NCI-H2029 (cell line): ENCODE results near the gene GNG12.
"Not testable (repeated sequence)": the region's sequence is repeated elsewhere in the genome, so short reads cannot be mapped to it uniquely, and the experiment has no call there.

ENCODE experiments used
- DNase-seq: peaks from one replicate; lab custom pipeline; 2025; lab: John Stamatoyannopoulos, UW

GNG12 gene

DNA sequence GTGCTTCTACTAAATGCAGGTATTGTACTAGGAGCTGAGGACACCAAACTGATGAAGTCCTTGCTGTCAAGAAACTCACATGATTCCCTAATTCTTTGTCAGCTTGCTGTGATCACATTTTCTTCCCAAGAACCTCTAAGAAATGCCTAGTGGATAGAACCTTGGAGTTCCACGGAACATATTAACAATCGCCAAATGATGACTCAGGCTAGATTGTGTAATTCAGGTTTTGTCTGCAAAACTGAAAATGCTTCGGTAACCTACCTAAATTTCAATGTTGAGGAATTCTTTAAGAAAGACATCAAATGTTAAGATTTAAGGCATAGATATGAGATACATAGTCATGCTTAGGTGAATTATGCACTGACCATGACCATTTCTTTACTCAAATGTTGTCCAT is 150.0 kb downstream of the GNG12 start:
- no peak for DNase-seq

DNA sequence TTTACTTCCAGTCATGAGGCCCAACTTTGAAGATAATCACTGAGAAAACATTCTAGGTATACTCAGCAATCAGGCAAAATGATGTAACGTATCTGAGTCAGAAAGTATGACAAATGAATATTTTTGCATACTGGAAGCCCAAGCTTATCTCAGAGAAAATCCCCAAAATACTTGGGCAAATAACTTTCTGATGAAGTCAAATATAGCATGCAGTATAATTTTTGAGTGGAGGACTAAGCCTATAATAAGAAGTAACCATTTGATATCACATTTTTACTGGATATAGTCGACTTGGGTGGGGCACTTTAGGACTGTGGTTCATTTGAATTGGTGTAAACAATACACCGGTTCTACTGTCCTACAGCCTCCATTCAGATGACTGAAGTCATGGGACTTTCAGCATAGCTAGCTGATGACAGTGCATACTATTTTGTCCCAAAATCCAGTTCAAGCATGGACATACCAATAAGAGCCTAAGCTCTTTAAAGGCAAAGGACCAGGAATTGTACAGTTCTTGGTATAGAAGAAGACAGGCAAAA is 150.5 kb downstream of the GNG12 start:
- no peak for DNase-seq

GRCh38 chr1:67680486-67680885 is 152.8 kb downstream of the GNG12 start:
- no peak for DNase-seq

DNA sequence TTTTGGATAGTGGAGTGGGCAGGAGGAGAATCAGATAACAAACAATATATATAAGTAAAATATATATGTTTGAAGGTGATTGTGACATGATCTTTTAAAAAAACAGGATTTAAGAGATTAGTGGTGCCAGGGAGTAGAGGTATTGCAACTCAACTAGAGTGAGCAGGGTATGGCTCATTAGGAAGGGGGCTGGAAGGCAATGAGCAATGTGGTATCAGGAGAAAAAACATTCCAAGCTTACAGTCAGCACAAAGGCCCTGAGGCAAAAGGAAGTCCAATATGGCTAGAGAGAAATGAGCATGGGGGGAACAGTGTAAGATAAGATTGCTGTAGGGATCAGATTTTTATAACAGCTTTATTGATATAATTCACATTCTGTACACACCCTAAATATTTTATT is 153.6 kb downstream of the GNG12 start:
- no peak for DNase-seq

- no peak for DNase-seq
These were observed 155.3 kb downstream of the GNG12 start for GRCh38 chr1:67677930-67678329.

GRCh38 chr1:67677408-67677807 is 155.9 kb downstream of the GNG12 start:
- DNase-seq, result no peak

DNA sequence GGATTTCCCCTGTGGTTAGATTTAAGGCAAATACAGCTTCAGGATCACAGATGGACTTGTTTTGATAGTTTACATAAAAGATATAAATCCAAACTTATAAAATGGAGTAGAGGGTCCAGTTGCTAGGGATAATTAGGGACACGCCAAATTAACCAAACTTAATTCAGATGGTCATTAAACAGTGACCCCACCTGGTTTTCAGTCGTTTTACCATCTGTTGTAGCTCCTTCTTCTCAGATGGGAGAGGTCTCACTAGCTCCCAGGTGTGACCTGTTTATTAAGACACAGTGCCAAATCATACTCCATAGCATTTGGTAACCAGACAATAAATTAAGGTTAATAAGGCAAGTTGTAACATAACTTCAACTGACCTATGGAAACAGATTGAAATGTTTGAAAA is 156.3 kb downstream of the GNG12 start:
- no peak for DNase-seq

- no peak for DNase-seq
These were observed 157.0 kb downstream of the GNG12 start for GRCh38 chr1:67676287-67676686.

GRCh38 chr1:67675800-67676199 is 157.5 kb downstream of the GNG12 start:
- no peak for DNase-seq

DNA sequence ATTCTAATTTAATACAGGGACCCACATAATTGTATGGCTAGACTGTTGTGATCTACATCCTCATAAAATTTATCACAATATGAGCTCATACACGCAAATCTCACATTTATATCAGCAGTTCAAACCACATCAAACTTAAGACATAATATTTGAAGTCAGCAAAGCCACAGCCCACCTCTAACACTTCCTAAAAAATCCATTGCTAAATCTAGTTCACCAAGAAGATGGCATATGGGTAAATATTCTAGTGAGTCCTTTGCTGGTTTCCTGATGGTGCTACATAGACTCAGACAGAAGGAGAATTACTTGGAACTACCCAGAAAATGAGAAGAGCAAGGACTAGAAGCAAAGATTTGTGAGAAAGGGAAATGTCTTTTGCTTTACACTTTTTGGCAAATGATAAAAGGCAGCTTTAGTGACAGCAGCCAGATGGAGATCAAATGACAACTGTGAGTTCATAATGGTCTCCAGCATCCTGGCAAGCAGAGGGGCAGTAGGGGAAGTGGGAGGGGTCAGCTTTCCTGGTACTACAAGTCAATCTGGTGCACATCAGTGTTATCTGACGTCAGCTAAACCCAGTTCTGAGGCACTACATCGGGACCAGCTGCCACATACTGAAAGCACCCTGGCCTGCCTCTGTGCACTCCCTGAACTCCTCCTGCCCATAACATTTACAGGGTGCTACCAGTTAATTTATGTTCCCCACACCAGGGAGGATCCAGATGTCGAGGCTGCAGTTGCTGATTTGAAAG is 158.8 kb downstream of the GNG12 start:
- peak; percentile 96 for DNase-seq

DNA sequence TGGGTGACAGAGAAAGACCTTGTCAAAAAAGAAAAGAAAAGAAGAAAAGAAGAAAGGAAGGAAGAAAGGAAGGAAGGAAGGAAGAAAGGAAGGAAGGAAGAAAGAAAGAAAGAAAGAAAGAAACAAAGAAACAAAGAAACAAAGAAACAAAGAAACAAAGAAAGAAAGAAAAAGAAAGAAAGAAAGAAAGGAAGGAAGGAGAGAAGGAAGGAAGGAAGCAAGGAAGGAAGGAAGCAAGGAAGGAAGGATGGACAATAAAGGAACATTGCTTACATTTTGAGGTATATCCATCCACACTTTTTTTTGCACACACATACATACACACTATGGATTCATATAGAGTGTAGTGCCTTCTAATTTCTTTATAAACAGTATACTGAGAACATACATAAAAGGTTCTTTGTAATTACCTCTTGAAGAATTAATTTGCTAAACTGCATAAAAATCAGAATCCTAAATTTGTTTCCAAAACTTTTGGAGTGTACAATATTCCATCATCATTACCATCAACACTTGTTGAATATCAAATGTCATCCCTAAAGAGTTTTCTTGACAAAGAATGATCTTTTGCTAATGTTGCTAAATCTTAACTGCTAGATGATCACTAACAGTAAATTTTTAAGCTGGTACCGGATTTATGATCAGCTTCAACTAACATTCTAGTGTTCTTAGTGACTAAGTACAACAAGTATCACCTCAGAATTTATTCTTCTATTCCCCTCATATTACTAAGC is 159.6 kb downstream of the GNG12 start:
- DNase-seq, result no peak

DNA sequence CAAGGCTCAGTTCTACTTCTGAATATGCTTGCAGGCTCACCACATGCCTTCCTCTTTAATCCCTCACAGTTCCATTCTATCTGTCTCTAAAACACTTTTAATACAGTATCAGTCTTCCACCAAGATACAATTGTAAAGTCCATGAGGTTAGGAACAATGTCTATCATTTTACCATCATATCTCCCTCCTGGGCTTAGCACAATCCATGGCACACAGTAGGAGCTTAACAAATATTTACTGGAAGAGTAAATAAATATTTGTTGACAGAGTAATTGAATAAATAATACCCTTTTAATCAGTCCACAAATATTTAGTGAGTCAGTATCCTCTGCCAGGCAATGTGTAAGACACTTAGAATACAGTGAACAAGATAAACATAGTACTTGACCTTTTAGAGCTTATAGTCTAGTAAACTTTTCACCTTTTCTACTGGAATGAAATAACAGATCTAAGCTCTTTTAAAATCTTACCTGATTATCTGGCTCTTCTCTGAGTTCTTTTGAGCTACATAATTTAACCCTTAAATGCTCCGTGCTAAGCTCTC is 160.9 kb downstream of the GNG12 start:
- DNase-seq, result peak; percentile 51

GRCh38 chr1:67668660-67669059 is 164.6 kb downstream of the GNG12 start:
- no peak for DNase-seq

- DNase-seq, result no peak
These were observed 166.6 kb downstream of the GNG12 start for GRCh38 chr1:67666636-67667035.

GRCh38 chr1:67665307-67665706 is 168.0 kb downstream of the GNG12 start:
- not testable (repeated sequence) for DNase-seq

- DNase-seq, result peak; percentile 48
These were observed 169.2 kb downstream of the GNG12 start for GRCh38 chr1:67664048-67664447.

DNA sequence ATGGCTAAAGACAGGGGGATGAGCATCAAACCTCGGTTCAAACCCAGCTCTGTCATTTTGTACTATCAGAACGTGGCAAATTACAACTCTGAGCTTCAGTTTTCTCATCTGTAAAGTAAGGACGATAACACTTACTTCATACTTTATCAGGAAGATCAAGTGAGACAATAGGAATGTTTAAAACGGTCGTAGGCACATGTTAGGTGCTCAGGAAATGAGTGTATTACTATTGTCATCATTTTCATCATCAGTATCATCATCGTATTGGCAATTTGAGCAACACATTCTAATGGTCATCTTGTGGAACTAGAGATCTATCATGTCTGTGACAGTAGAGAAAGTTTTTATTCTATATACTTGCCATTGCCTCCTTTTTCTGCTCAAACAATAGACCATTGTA is 170.4 kb downstream of the GNG12 start:
- DNase-seq, result no peak

DNA sequence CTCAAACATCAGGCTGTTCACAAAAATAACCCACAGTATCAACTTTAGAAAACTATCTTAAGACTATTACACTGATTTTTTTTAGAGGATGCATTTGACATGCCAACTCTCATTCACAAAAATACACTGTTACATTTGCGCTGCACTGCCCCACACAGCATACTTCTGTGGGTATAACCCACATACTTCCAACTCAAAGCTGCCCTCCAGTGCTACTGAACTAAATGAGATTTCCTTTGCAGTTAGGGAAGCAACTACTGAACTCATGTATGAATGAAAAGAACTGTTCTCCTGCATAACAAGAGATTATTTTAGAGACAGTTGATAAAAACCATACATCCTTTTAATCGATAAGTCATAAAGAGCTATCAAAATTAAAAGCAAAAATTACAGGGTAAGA is 174.0 kb downstream of the GNG12 start:
- DNase-seq, result no peak

- DNase-seq, result not testable (repeated sequence)
These were observed 176.1 kb downstream of the GNG12 start for GRCh38 chr1:67657152-67657551.

- DNase-seq, result no peak
These were observed 177.7 kb downstream of the GNG12 start for GRCh38 chr1:67655581-67655980.

DNA sequence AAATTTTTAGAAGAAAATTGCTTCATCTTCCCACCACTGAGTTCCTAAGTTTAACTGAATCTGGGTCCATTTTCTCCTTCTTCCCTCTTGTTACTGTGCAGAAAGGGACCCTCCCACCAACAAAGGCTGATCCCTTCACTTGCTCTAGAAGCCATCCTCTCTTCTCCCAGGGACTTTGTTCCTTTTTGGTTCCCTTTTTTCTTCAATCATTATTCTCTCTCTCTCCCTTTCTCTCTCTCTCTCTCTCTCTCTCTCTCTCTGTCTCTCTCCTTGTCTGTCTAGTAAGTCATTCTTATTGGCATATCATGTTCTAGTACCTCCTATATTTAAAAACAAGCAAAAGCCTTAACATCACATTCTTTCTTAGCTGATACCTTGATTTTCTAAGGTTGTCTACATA is 180.0 kb downstream of the GNG12 start:
- DNase-seq, result no peak

GRCh38 chr1:67652800-67653199 is 180.5 kb downstream of the GNG12 start:
- peak; percentile 80 for DNase-seq
